Activated CD4-positive, CD25-positive, alpha-beta regulatory T cell treated with anti-CD3 and anti-CD28 coated beads, Interleukin-2, amount 50 U/mL, for 24 hours (primary cell): ENCODE results near the gene CALD1.

Experiments
- ATAC-seq, 2 donors: fragments of 150-1000 bp; cut with Tn5 transposase; one replicate each; pipeline ENCODE4 v1.10.0; 2021; ENCODE audit warnings: mild to moderate bottlenecking in 1 of 2, moderate library complexity in 1 of 2

CALD1 gene

GRCh38 chr7:134829380-134829986, 50.0 kb downstream of the CALD1 start:
- ATAC-seq: no peak

GRCh38 chr7:134831862-134832261, 52.4 kb downstream of the CALD1 start:
- ATAC-seq: no peak

- ATAC-seq: no peak
These were observed 52.9 kb downstream of the CALD1 start for GRCh38 chr7:134832367-134832766.

GRCh38 chr7:134834689-134835462, 55.4 kb downstream of the CALD1 start:
- ATAC-seq: no peak

- no peak for ATAC-seq
These were observed 56.0 kb downstream of the CALD1 start for GRCh38 chr7:134835463-134835823.

GRCh38 chr7:134836447-134836846, 57.0 kb downstream of the CALD1 start:
- ATAC-seq: no peak

GRCh38 chr7:134839298-134839697, 59.9 kb downstream of the CALD1 start:
- no peak for ATAC-seq

- ATAC-seq: no peak
These were observed 62.6 kb downstream of the CALD1 start for GRCh38 chr7:134842062-134842461.

- ATAC-seq: no peak
These were observed 63.5 kb downstream of the CALD1 start for GRCh38 chr7:134842886-134843430.

- ATAC-seq: no peak
These were observed 64.8 kb downstream of the CALD1 start for GRCh38 chr7:134844200-134844599.

GRCh38 chr7:134845461-134845860, 66.0 kb downstream of the CALD1 start:
- ATAC-seq: no peak

- no peak for ATAC-seq
These were observed 68.6 kb downstream of the CALD1 start for GRCh38 chr7:134847851-134848588.

- ATAC-seq: no peak
These were observed 70.6 kb downstream of the CALD1 start for GRCh38 chr7:134850066-134850465.

GRCh38 chr7:134851141-134851540, 71.7 kb downstream of the CALD1 start:
- ATAC-seq: no peak

- no peak for ATAC-seq
These were observed 73.2 kb downstream of the CALD1 start for GRCh38 chr7:134852625-134853024.

GRCh38 chr7:134854816-134855215, 75.4 kb downstream of the CALD1 start:
- no peak for ATAC-seq

- ATAC-seq: no peak
These were observed 76.0 kb downstream of the CALD1 start for GRCh38 chr7:134855442-134855841.

- no peak for ATAC-seq
These were observed 76.7 kb downstream of the CALD1 start for GRCh38 chr7:134856091-134856490.

- ATAC-seq: no peak
These were observed 77.3 kb downstream of the CALD1 start for GRCh38 chr7:134856691-134857090.

- ATAC-seq: no peak
These were observed 78.5 kb downstream of the CALD1 start for GRCh38 chr7:134857958-134858357.

- no peak for ATAC-seq
These were observed 80.3 kb downstream of the CALD1 start for GRCh38 chr7:134859783-134860182.

- peak; percentile 55 to 71 for ATAC-seq
These were observed 85.8 kb downstream of the CALD1 start for GRCh38 chr7:134865001-134865845.

- ATAC-seq: no peak
These were observed 87.2 kb downstream of the CALD1 start for GRCh38 chr7:134866617-134867016.
